ENCODE data around the gene PRR36.
A peak's percentile ranks its signal among the peaks of the same experiment; 100 is the strongest.

The PRR36 gene

GRCh38 chr19:7898967-7899366, 24.8 kb upstream of the PRR36 start:
- DNase-seq (ENCODE audit: low spot score), result no peak

DNA sequence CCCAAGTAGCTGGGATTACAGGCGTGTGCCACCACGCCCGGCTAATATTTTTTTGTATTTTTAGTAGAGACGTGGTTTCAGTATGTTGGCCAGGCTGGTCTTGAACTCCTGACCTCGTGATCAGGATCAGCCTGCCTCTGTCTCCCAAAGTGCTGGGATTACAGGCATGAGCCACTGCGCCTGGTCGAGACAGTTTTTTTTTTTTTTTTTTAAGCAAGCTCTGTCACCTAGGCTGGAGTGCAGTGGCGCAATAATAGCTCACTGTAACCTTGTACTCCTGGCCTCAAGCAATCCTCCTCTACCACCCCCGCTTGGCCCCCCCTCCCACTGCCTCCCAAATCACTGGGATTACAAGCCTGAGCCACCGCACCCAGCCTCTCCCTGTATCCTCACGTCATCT, 23.1 kb upstream of the PRR36 start:
- DNase-seq (ENCODE audit: low spot score), result no peak

GRCh38 chr19:7895565-7895964, 21.4 kb upstream of the PRR36 start:
- DNase-seq (ENCODE audit: low spot score), result no peak

- DNase-seq (ENCODE audit: low spot score), result peak; percentile 39
Measured at GRCh38 chr19:7894612-7895309, 20.6 kb upstream of the PRR36 start.

- DNase-seq (ENCODE audit: low spot score), result peak; percentile 55
Measured at GRCh38 chr19:7893362-7894101, 19.3 kb upstream of the PRR36 start.

DNA sequence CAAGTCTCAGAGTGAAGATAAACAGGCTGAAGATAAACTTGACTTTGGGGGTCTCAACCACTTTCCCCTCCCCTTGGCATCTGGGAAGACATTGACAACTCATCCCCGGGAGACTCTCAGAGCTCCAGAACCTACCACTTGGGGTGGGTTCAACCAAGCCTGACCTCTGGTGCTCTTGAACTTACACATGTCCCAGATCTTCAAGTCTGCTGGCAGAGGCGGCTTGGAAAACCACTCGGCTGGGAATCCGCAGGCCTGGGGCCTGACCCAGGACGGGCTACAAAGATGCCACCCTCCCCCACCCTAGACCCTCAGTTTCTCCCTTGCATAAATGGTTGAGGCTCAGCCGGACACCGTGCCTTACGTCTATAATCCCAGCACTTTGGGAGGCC, 14.6 kb upstream of the PRR36 start:
- DNase-seq (ENCODE audit: low spot score), result no peak

DNA sequence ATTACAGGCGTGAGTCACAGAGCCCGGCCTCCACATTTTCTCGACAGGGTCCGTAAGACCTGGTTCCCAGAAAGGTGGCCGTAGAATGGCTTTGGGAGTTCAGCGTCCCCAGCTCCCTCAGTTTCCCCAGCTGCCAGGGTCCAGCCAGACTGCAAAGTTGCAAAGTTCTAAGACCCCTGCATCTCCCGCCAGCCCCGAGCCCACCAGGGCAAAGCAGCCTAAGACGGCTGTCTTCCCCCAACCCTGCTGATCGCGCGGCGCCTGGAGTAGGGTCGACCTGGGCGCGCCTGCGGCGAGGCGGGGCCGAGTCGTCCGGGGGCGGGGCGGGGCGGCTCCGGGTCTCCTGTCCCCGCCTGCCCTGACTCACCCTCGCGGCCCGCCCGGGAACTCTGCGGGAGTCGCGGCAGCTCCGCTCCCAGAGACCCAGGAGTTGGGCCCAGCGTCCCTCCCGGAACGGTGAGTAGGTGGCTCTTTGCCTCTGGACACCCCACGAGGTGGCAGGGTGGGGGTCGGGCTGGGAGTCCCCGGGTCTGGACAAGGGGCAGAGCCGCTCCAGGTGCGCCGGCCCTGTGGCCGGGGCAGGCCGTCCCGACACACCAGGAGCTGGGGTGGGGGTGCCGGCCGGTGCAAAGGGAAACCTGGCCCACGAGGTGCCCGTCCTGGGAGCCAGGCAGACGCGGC, 14.1 kb upstream of the PRR36 start, which contains the start of gene LRRC8E:
TSS of gene LRRC8E (plus strand) at position 366 of the 681 bp plus-strand sequence. CDS start 7,094 bp downstream, outside the sequence.
- peak; percentile 85 for DNase-seq (ENCODE audit: low spot score)

DNA sequence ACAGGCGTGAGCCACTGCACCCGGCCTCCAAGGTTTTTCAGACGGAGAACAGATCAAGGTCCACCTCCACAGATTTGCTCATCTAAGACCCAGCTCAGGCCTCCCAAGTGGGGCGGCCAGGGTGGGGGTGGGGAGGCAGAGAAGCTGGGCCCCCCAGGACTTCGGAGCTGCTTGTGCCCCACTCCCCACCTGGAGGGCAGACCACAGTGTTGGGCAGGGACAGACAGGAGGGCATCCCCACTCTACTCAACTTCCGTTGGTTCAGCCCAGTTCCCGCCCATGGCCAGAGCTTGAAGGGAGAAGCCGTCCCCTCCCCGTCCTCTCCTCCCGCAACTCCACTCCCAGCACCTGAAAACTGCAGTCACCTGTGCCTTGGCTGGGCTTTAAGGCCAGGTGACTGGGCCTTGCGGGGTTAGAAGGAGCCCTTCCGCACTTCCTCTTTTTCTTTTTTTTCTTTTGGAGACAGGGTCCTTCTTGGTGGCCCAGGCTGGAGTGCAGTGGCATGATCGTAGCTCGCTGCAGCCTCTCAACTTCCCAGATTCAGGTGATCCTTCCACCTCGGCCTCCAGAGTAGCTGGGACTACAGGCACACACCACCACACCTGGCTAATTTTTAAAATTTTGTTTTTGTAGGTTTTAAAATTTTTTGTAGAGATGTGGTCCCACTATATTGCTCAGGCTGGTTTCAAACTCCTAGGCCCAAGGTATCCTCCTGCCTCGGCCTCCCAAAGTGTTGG, 13.4 kb upstream of the PRR36 start:
- DNase-seq (ENCODE audit: low spot score), result no peak

DNA sequence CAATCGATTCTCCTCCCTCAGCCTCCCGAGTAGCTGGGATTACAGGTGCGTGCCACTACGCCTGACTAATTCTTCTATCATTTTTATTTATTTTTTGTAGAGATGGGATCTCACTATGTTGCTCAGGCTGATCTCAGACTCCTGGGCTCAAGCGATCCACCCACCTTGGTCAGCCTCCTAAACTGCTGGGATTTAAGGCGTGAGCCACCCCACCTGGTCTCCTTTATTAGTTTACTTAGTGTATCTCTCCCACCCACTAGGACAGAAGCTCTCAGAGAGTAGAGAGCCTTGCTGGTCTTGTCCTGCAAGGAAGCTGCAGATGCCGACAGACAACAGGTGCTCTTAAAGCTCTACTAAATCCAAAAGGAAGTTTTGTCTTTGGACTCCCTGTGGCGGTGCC, 11.6 kb upstream of the PRR36 start:
- DNase-seq (ENCODE audit: low spot score), result no peak

GRCh38 chr19:7883796-7884570, 9.8 kb upstream of the PRR36 start:
- DNase-seq (ENCODE audit: low spot score), result no peak

DNA sequence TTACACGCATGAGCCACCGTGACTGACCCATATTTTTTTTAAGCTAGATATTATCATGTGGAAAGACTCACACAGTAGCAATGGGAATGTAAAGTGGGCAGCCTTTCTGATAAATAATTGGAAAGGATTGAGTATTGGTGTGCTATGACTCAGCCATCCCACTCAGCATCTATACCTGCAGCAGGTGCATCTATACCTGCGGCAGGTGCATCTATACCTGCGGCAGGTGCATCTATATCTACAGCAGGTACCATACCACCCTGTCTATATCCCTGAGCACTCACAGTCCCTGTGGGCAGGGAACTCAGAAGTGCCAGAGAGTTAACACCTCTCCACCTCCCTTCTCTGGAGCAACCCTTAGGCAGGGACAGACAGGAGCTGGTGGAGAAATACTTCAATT, 8.9 kb upstream of the PRR36 start:
- DNase-seq (ENCODE audit: low spot score), result no peak

- DNase-seq (ENCODE audit: low spot score), result no peak
Measured at GRCh38 chr19:7881910-7882309, 7.7 kb upstream of the PRR36 start.

DNA sequence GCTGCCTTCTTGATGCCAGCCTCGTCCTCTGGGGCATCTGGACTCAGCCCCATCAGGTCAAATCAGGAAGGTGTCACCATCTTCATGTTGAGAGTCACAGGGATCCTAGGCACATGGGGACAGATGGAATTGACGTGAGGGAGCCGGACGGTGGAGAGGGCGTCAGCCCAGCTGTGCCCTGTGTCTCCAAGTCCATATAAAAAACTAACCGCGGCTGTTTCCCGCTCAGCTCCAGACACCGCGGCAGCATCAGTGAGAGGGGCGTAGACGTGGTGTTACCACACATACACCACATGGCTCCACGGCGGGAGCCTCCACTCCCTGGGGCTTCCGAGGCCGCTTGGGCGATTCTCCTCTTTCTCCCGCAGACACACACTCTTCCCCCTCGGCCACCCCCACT, 5.6 kb upstream of the PRR36 start:
- no peak for DNase-seq (ENCODE audit: low spot score)

GRCh38 chr19:7879111-7879807, 5.1 kb upstream of the PRR36 start:
- no peak for DNase-seq (ENCODE audit: low spot score)

DNA sequence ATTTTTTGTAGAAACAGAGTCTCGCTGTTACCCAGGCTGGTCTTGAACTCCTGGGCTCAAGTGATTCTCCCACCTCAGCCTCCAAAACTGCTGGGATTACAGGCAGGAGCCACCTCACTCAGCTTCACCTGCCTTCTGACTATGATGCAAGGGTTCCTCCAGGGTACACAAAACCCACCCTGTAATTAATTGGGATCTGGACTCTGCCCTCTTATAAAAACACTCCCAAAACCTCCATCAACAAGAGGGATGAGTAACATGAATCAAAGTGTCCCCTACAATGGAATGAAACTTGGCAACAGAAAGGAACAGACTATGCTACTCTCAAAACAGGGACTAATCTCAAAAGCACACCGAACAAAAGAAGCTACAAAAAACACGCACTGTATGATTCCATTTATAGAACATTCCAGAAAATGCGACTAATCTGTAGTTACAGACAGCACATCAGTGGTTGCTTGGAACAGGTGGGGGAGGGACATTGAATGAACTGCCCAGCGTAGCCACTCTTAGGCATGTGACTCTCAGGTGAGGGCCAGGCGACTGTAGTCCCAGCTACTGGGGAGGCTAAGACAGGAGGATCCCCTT, 3.2 kb upstream of the PRR36 start:
- DNase-seq (ENCODE audit: low spot score), result peak; percentile 17

GRCh38 chr19:7874897-7875273, 695 bp upstream of the PRR36 start:
- no peak for DNase-seq (ENCODE audit: low spot score)

DNA sequence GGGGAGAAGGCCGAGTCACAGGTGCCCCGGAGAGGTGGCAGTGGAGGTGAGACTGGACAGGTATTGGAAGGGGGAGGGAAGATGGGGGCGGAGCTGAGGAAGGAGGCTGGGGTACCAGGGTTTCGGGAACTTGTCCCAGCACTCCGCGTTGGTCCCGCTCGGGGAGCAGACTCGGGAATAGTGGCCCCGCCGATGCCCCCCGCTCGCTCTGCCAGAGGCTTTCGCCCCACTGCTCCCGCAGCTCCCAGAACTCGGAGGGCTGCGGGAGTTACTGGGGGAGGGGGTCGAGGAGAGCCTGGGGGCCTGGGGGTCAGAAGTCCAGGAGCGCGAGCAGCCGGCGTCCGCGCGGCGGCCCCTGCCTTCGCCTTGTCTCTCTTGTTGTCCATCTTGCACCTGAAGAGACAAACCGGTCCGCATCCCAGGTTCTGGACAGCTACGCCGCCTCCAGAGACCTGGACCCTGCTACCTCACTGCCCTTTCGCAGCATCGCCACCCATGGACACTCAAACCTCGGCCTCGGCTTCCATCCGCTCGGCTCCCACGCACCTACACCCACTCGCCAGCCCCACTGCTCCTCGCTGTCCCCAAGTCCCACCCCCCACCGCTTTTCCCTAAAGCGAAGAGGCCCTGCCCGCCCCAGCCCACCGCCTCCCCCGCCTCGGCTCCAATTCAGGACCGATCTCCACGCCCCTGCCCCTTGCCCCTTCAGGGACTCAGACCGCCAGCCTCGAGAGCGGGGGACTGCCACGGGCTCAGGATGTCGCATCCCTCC, 700 bp downstream of the PRR36 start:
- DNase-seq (ENCODE audit: low spot score), result no peak

GRCh38 chr19:7872306-7873204, 1.6 kb downstream of the PRR36 start:
- DNase-seq (ENCODE audit: low spot score), result no peak
